WTC11 (cell line): ENCODE data around the gene ITPR1. TPM values are rescaled to one million over a fixed set of nuclear protein-coding genes. Genes with fewer than 3 reads are reported as not detected.

ENCODE experiments used
- ATAC-seq: fragments of 200-7000 bp; cut with Tn5 transposase; 2 replicates; pipeline ENCODE4 v1.10.0; 2021; ENCODE audit warnings: mild to moderate bottlenecking, moderate library complexity
- CTCF ChIA-PET: fragments of 300-600 bp; sonication (Branson Sonifier 250); formaldehyde crosslinking; loops from one replicate; lab custom pipeline; 2021; ENCODE audit warnings: antibody characterized with exemption; lab: Charles Lee
- POLR2A ChIA-PET: fragments of 350-600 bp; sonication (Branson Sonifier 250); formaldehyde crosslinking; loops from one replicate; lab custom pipeline; 2021; ENCODE audit warnings: antibody characterized with exemption; lab: Charles Lee
- DNase-seq: peaks from one replicate; pipeline ENCODE4 v3.0.0; 2021; ENCODE audit warnings: low spot score
- H3K27ac Mint-ChIP-seq: 2 replicates; pipeline ENCODE4 v1.8.0; 2021; ENCODE audit warnings: mixed read lengths
- H3K27me3 Mint-ChIP-seq: 2 replicates; pipeline ENCODE4 v1.8.0; 2021; ENCODE audit warnings: low read depth, mild to moderate bottlenecking, moderate library complexity, mixed read lengths
- H3K36me3 Mint-ChIP-seq: 2 replicates; pipeline ENCODE4 v1.8.0; 2021; ENCODE audit warnings: mixed read lengths
- H3K4me1 Mint-ChIP-seq: 2 replicates; pipeline ENCODE4 v1.8.0; 2022; ENCODE audit warnings: mixed read lengths
- H3K4me3 Mint-ChIP-seq: 2 replicates; pipeline ENCODE4 v1.8.0; 2021; ENCODE audit warnings: mild to moderate bottlenecking, moderate library complexity, mixed read lengths
- H3K9me3 Mint-ChIP-seq: 2 replicates; pipeline ENCODE4 v1.8.0; 2021; ENCODE audit warnings: mixed read lengths
- CREB1 ChIP-seq: sonication (generic); formaldehyde crosslinking; IDR thresholded peaks from 2 replicates; pipeline ENCODE4 v1.8.0; 2023; ENCODE audit warnings: mild to moderate bottlenecking, missing genetic modification reagents
- ETV6 ChIP-seq: sonication (generic); formaldehyde crosslinking; IDR thresholded peaks from 2 replicates; pipeline ENCODE4 v1.8.1; 2022; ENCODE audit warnings: mild to moderate bottlenecking, missing genetic modification reagents
- GTF2I ChIP-seq: fragments of 250-450 bp; sonication (Bioruptor Pico); conservative IDR thresholded peaks from 2 replicates; pipeline ENCODE4 v1.4.0; 2021; ENCODE audit warnings: mild to moderate bottlenecking
- KAT7 ChIP-seq: sonication (generic); formaldehyde crosslinking; IDR thresholded peaks from 2 replicates; pipeline ENCODE4 v1.8.1; 2023; ENCODE audit warnings: missing genetic modification reagents, mild to moderate bottlenecking, borderline replicate concordance
- MXD4 ChIP-seq: fragments of 250-450 bp; sonication (Bioruptor Pico); IDR thresholded peaks from 2 replicates; pipeline ENCODE4 v1.8.0; 2021; ENCODE audit warnings: mild to moderate bottlenecking, moderate library complexity, borderline replicate concordance
- NFE2L1 ChIP-seq: sonication (generic); formaldehyde crosslinking; IDR thresholded peaks from 2 replicates; pipeline ENCODE4 v1.8.1; 2023; ENCODE audit warnings: missing genetic modification reagents
- NFYB ChIP-seq: sonication (generic); formaldehyde crosslinking; conservative IDR thresholded peaks from 2 replicates; pipeline ENCODE4 v1.8.0; 2022; ENCODE audit warnings: low read depth, missing genetic modification reagents
- OVOL2 ChIP-seq: fragments of 250-450 bp; sonication (Bioruptor Pico); IDR thresholded peaks from 2 replicates; pipeline ENCODE4 v1.9.0; 2021; ENCODE audit warnings: mild to moderate bottlenecking, borderline replicate concordance
- SOX15 ChIP-seq: fragments of 250-450 bp; sonication (Bioruptor Pico); IDR thresholded peaks from 2 replicates; pipeline ENCODE4 v1.9.0; 2021; ENCODE audit warnings: mild to moderate bottlenecking
- ZNF121 ChIP-seq: sonication (generic); formaldehyde crosslinking; IDR thresholded peaks from 2 replicates; pipeline ENCODE4 v1.8.0; 2023; ENCODE audit warnings: missing genetic modification reagents
- ZNF138 ChIP-seq: sonication (generic); formaldehyde crosslinking; conservative IDR thresholded peaks from 2 replicates; pipeline ENCODE4 v1.8.1; 2022; ENCODE audit warnings: mild to moderate bottlenecking, moderate library complexity, missing genetic modification reagents
- ZNF219 ChIP-seq: sonication (generic); formaldehyde crosslinking; IDR thresholded peaks from 2 replicates; pipeline ENCODE4 v1.8.0; 2023; ENCODE audit warnings: missing genetic modification reagents, mild to moderate bottlenecking, borderline replicate concordance
- ZNF263 ChIP-seq: sonication (generic); formaldehyde crosslinking; IDR thresholded peaks from 2 replicates; pipeline ENCODE4 v1.8.1; 2022; ENCODE audit warnings: low read depth, mild to moderate bottlenecking, moderate library complexity, missing genetic modification reagents
- ZNF425 ChIP-seq: fragments of 250-450 bp; sonication (Bioruptor Pico); conservative IDR thresholded peaks from 2 replicates; pipeline ENCODE4 v1.9.0; 2021; ENCODE audit warnings: mild to moderate bottlenecking
- total RNA-seq: library from RNA; stranded (reverse); gene quantifications from 3 replicates; pipeline ENCODE4 v1.2.3, GENCODE V29; 2021
- TF ChIP-seq, protein P1 (sequence below): fragments of 250-450 bp; sonication (Bioruptor Pico); IDR thresholded peaks from 2 replicates; pipeline ENCODE4 v1.9.0; 2021; ENCODE audit warnings: mild to moderate bottlenecking
- TF ChIP-seq, protein P2 (sequence below): sonication (generic); formaldehyde crosslinking; IDR thresholded peaks from 2 replicates; pipeline ENCODE4 v1.8.1; 2023; ENCODE audit warnings: mild to moderate bottlenecking, missing genetic modification reagents, borderline replicate concordance
- TF ChIP-seq, protein P3 (sequence below): sonication (generic); formaldehyde crosslinking; IDR thresholded peaks from 2 replicates; pipeline ENCODE4 v1.8.0; 2023; ENCODE audit warnings: missing genetic modification reagents
- TF ChIP-seq, protein P4 (sequence below): fragments of 200-600 bp; IDR thresholded peaks from 2 replicates; pipeline ENCODE4 v1.8.0; 2022; ENCODE audit warnings: antibody characterized with exemption
- TF ChIP-seq, protein P5 (sequence below): sonication (generic); formaldehyde crosslinking; IDR thresholded peaks from 2 replicates; pipeline ENCODE4 v1.8.0; 2023; ENCODE audit warnings: mild to moderate bottlenecking, missing genetic modification reagents

Gene ITPR1
- total RNA-seq, 1 experiment from 2014 or later = 11.8 TPM

GRCh38 chr3:4841776-4842440 is 348.8 kb downstream of the ITPR1 start (continued):
- TF ChIP-seq, protein P1, sequence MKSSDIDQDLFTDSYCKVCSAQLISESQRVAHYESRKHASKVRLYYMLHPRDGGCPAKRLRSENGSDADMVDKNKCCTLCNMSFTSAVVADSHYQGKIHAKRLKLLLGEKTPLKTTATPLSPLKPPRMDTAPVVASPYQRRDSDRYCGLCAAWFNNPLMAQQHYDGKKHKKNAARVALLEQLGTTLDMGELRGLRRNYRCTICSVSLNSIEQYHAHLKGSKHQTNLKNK = no peak
- TF ChIP-seq ETV6 (no peak), GTF2I (CRISPR knock-in tag) (no peak)
- TF ChIP-seq, all 79 proteins: peak for 0

GRCh38 chr3:4843619-4844018 is 350.5 kb downstream of the ITPR1 start:
- POLR2A ChIA-PET = no interaction called here
- H3K4me1 Mint-ChIP-seq = peaks cover 12% of the 10 kb centered on the region
- CTCF ChIA-PET = interaction anchor here (1.3 kb wide), 1 partner anchor 100 kb away, joined by 3 read pairs; no protein-coding TSS in a partner anchor
- H3K27ac Mint-ChIP-seq = no peak overlapping the region
- H3K4me3 Mint-ChIP-seq = no peak overlapping the region
- ATAC-seq = no peak
- H3K27me3 Mint-ChIP-seq = no peaks in the 10 kb centered on the region
- H3K9me3 Mint-ChIP-seq = no peaks in the 10 kb centered on the region
- no peak for DNase-seq
- no peaks in the 10 kb centered on the region for H3K36me3 Mint-ChIP-seq
- TF ChIP-seq, protein P2, sequence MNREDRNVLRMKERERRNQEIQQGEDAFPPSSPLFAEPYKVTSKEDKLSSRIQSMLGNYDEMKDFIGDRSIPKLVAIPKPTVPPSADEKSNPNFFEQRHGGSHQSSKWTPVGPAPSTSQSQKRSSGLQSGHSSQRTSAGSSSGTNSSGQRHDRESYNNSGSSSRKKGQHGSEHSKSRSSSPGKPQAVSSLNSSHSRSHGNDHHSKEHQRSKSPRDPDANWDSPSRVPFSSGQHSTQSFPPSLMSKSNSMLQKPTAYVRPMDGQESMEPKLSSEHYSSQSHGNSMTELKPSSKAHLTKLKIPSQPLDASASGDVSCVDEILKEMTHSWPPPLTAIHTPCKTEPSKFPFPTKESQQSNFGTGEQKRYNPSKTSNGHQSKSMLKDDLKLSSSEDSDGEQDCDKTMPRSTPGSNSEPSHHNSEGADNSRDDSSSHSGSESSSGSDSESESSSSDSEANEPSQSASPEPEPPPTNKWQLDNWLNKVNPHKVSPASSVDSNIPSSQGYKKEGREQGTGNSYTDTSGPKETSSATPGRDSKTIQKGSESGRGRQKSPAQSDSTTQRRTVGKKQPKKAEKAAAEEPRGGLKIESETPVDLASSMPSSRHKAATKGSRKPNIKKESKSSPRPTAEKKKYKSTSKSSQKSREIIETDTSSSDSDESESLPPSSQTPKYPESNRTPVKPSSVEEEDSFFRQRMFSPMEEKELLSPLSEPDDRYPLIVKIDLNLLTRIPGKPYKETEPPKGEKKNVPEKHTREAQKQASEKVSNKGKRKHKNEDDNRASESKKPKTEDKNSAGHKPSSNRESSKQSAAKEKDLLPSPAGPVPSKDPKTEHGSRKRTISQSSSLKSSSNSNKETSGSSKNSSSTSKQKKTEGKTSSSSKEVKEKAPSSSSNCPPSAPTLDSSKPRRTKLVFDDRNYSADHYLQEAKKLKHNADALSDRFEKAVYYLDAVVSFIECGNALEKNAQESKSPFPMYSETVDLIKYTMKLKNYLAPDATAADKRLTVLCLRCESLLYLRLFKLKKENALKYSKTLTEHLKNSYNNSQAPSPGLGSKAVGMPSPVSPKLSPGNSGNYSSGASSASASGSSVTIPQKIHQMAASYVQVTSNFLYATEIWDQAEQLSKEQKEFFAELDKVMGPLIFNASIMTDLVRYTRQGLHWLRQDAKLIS (CRISPR knock-in tag) = no peak
- TF ChIP-seq ZNF219 (CRISPR knock-in tag) (no peak), CREB1 (CRISPR knock-in tag) (no peak), NFE2L1 (CRISPR knock-in tag) (no peak), ZNF121 (CRISPR knock-in tag) (no peak), ZNF263 (CRISPR knock-in tag) (no peak), SOX15 (CRISPR knock-in tag) (no peak), MXD4 (no peak), NFYB (CRISPR knock-in tag) (no peak), ZNF138 (no peak), ZNF425 (no peak), OVOL2 (CRISPR knock-in tag) (no peak), KAT7 (CRISPR knock-in tag) (no peak)
- TF ChIP-seq, protein P3, sequence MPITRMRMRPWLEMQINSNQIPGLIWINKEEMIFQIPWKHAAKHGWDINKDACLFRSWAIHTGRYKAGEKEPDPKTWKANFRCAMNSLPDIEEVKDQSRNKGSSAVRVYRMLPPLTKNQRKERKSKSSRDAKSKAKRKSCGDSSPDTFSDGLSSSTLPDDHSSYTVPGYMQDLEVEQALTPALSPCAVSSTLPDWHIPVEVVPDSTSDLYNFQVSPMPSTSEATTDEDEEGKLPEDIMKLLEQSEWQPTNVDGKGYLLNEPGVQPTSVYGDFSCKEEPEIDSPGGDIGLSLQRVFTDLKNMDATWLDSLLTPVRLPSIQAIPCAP (CRISPR knock-in tag) = no peak
- TF ChIP-seq, protein P4, sequence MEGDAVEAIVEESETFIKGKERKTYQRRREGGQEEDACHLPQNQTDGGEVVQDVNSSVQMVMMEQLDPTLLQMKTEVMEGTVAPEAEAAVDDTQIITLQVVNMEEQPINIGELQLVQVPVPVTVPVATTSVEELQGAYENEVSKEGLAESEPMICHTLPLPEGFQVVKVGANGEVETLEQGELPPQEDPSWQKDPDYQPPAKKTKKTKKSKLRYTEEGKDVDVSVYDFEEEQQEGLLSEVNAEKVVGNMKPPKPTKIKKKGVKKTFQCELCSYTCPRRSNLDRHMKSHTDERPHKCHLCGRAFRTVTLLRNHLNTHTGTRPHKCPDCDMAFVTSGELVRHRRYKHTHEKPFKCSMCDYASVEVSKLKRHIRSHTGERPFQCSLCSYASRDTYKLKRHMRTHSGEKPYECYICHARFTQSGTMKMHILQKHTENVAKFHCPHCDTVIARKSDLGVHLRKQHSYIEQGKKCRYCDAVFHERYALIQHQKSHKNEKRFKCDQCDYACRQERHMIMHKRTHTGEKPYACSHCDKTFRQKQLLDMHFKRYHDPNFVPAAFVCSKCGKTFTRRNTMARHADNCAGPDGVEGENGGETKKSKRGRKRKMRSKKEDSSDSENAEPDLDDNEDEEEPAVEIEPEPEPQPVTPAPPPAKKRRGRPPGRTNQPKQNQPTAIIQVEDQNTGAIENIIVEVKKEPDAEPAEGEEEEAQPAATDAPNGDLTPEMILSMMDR = no peak
- TF ChIP-seq, protein P5, sequence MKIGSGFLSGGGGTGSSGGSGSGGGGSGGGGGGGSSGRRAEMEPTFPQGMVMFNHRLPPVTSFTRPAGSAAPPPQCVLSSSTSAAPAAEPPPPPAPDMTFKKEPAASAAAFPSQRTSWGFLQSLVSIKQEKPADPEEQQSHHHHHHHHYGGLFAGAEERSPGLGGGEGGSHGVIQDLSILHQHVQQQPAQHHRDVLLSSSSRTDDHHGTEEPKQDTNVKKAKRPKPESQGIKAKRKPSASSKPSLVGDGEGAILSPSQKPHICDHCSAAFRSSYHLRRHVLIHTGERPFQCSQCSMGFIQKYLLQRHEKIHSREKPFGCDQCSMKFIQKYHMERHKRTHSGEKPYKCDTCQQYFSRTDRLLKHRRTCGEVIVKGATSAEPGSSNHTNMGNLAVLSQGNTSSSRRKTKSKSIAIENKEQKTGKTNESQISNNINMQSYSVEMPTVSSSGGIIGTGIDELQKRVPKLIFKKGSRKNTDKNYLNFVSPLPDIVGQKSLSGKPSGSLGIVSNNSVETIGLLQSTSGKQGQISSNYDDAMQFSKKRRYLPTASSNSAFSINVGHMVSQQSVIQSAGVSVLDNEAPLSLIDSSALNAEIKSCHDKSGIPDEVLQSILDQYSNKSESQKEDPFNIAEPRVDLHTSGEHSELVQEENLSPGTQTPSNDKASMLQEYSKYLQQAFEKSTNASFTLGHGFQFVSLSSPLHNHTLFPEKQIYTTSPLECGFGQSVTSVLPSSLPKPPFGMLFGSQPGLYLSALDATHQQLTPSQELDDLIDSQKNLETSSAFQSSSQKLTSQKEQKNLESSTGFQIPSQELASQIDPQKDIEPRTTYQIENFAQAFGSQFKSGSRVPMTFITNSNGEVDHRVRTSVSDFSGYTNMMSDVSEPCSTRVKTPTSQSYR (CRISPR knock-in tag) = no peak
